ENCODE data around the gene CACNA1F. TPM values are rescaled to one million over a fixed set of nuclear protein-coding genes. Genes with fewer than 3 reads are reported as not detected.

The CACNA1F gene
- total RNA-seq, 1 donor from 2014 or later: 0.25 TPM

- intact Hi-C loops (cut with DNase I): no loop called here
- Histone ChIP-seq H3K4me1 (no peaks in the 10 kb centered on the region), H3K27ac (no peak overlapping the region), H3K9me3 (no peaks in the 10 kb centered on the region), H3K36me3 (peaks cover 0 to 13% of the 10 kb centered on the region in 2 donors), H3K4me3 (no peak overlapping the region), H3K27me3 (no peaks in the 10 kb centered on the region)
- TF ChIP-seq, protein P1, sequence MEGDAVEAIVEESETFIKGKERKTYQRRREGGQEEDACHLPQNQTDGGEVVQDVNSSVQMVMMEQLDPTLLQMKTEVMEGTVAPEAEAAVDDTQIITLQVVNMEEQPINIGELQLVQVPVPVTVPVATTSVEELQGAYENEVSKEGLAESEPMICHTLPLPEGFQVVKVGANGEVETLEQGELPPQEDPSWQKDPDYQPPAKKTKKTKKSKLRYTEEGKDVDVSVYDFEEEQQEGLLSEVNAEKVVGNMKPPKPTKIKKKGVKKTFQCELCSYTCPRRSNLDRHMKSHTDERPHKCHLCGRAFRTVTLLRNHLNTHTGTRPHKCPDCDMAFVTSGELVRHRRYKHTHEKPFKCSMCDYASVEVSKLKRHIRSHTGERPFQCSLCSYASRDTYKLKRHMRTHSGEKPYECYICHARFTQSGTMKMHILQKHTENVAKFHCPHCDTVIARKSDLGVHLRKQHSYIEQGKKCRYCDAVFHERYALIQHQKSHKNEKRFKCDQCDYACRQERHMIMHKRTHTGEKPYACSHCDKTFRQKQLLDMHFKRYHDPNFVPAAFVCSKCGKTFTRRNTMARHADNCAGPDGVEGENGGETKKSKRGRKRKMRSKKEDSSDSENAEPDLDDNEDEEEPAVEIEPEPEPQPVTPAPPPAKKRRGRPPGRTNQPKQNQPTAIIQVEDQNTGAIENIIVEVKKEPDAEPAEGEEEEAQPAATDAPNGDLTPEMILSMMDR (IDR thresholded peaks at IDR 0.05): no peak
- no peak for TF ChIP-seq POLR2A (IDR thresholded peaks at IDR 0.05)
- TF ChIP-seq POLR2AphosphoS5 (IDR thresholded peaks at IDR 0.05; ENCODE audit: insufficient read depth in 1 of 2, low read depth in 1 of 2): no peak
- no peak for DNase-seq (ENCODE audit: extremely low spot score in 2 of 2)
These were observed 10.0 kb upstream of the CACNA1F start for GRCh38 chrX:49243166-49243565.

DNA sequence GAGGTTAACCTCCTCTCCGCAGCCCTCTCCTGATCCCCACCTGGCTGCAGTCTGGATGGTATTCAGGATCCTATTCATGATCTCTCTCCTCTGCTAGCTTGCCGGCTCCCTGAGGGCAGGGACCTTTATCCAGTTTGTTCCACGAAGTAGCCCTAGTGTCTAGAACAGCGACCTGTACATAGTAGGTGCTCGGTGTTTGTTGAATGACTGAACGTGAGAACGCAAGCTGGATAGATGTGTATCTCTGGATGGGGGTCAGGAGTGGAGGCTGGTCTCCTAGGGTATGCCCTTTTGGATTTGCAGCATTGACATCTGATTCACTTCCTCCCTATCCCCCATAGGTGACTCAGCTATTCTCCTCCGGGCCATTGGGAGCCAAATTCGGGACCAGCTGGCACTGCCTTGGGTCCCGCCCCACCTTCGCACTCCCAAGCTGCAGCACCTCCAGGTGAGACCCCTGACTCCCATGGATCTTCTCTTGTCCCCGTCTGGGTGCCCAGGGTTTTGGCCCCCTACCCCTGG lies 9.5 kb upstream of the CACNA1F start:
- H3K4me3 ChIP-seq: no peak overlapping the region
- H3K36me3 ChIP-seq: peaks cover 0 to 10% of the 10 kb centered on the region in 2 donors
- no peaks in the 10 kb centered on the region for H3K27me3 ChIP-seq
- intact Hi-C loops (cut with DNase I): no loop called here
- no peak for DNase-seq (ENCODE audit: extremely low spot score in 2 of 2)
- no peak for TF ChIP-seq POLR2A (IDR thresholded peaks at IDR 0.05)
- TF ChIP-seq, protein P1 (IDR thresholded peaks at IDR 0.05): no peak
- TF ChIP-seq POLR2AphosphoS5 (IDR thresholded peaks at IDR 0.05; ENCODE audit: insufficient read depth in 1 of 2, low read depth in 1 of 2): no peak
- no peak overlapping the region for H3K27ac ChIP-seq
- H3K4me1 ChIP-seq: no peaks in the 10 kb centered on the region
- no peaks in the 10 kb centered on the region for H3K9me3 ChIP-seq

- intact Hi-C loops (cut with DNase I): no loop called here
- no peak overlapping the region for H3K4me3 ChIP-seq
- no peaks in the 10 kb centered on the region for H3K27me3 ChIP-seq
- H3K36me3 ChIP-seq: no peaks in the 10 kb centered on the region
- no peaks in the 10 kb centered on the region for H3K9me3 ChIP-seq
- TF ChIP-seq, protein P1 (IDR thresholded peaks at IDR 0.05): no peak
- TF ChIP-seq POLR2AphosphoS5 (IDR thresholded peaks at IDR 0.05; ENCODE audit: insufficient read depth in 1 of 2, low read depth in 1 of 2) (no peak), POLR2A (IDR thresholded peaks at IDR 0.05) (no peak)
- no peaks in the 10 kb centered on the region for H3K4me1 ChIP-seq
- no peak for DNase-seq (ENCODE audit: extremely low spot score in 2 of 2)
- H3K27ac ChIP-seq: no peak overlapping the region
These were observed 5.6 kb upstream of the CACNA1F start for GRCh38 chrX:49238735-49239134.

DNA sequence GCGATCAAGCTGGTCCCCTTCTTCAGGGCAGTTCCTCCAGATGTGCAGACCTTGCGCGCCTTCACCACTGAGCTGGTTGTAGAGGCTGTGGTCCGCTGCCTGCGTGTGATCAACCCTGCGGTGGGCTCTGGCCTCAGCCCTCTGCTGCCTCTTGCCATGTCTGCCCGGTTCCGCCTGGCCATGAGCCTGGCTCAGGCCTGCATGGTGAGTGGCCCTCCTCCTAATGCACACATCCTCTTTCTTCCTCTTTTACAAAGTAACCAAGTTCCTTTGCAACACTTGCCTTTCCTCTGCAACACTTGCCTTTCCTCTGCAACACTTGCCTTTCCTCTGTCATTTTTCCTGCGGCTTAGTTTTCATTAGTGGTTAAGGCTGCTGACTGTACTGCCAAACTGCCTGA lies 3.9 kb upstream of the CACNA1F start:
- H3K27me3 ChIP-seq: no peaks in the 10 kb centered on the region
- intact Hi-C loops (cut with DNase I): no loop called here
- TF ChIP-seq POLR2A (IDR thresholded peaks at IDR 0.05): no peak
- TF ChIP-seq, protein P1 (IDR thresholded peaks at IDR 0.05): no peak
- TF ChIP-seq POLR2AphosphoS5 (IDR thresholded peaks at IDR 0.05; ENCODE audit: insufficient read depth in 1 of 2, low read depth in 1 of 2): no peak

GRCh38 chrX:49233887-49234555 lies 881 bp upstream of the CACNA1F start:
- intact Hi-C loops (cut with DNase I): no loop called here
- Histone ChIP-seq H3K9me3 (no peaks in the 10 kb centered on the region), H3K4me1 (no peaks in the 10 kb centered on the region), H3K27me3 (no peaks in the 10 kb centered on the region), H3K4me3 (no peak overlapping the region), H3K27ac (no peak overlapping the region), H3K36me3 (no peaks in the 10 kb centered on the region)
- TF ChIP-seq, protein P1 (IDR thresholded peaks at IDR 0.05): no peak
- TF ChIP-seq POLR2AphosphoS5 (IDR thresholded peaks at IDR 0.05; ENCODE audit: insufficient read depth in 1 of 2, low read depth in 1 of 2): no peak
- TF ChIP-seq POLR2A (IDR thresholded peaks at IDR 0.05): no peak
- no peak for DNase-seq (ENCODE audit: extremely low spot score in 2 of 2)

More for the DNA sequence above, 3.9 kb upstream of the CACNA1F start:
- H3K36me3 ChIP-seq: no peaks in the 10 kb centered on the region
- no peaks in the 10 kb centered on the region for H3K9me3 ChIP-seq
- H3K27ac ChIP-seq: no peak overlapping the region
- no peak for DNase-seq (ENCODE audit: extremely low spot score in 2 of 2)
- no peaks in the 10 kb centered on the region for H3K4me1 ChIP-seq
- H3K4me3 ChIP-seq: no peak overlapping the region
